Measurements from ENCODE around the gene SRRT.

Gene SRRT

DNA sequence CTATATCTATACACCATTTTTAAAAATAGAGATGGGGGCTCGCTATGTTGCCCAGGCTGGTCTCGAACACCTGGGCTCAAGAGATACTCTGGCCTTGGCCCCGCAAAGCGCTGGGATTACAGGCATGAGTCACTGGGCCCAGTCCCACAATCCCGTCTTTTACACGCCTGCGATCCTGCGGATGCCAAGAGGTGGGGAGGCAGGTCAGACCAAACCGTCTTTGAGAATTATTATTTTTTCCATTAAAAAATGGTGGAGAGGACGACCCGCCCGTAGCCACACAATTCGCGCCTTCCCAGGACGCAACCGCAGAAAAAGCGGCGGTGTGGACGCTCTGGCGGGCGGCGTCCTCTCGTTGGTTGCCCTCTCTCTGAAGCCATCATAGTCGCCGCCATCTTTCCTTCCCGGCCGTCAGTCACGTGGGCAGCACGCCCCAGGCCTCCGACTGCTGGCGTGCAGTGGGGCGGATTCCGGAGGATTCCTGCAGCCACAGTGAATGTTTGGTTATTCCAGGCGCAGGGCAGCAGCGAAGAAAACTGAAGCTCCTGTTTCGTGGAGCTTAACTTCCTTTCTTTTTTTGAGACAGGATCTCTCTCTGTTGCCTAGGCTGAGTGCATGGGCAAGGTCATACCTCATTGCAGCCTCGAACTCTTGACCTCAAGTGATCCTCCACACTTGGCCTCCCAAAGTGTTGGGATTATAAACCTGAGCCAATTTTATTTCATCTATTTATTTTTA lies 37.6 kb upstream of the SRRT start (continued):
- TF ChIP-seq, protein P1, sequence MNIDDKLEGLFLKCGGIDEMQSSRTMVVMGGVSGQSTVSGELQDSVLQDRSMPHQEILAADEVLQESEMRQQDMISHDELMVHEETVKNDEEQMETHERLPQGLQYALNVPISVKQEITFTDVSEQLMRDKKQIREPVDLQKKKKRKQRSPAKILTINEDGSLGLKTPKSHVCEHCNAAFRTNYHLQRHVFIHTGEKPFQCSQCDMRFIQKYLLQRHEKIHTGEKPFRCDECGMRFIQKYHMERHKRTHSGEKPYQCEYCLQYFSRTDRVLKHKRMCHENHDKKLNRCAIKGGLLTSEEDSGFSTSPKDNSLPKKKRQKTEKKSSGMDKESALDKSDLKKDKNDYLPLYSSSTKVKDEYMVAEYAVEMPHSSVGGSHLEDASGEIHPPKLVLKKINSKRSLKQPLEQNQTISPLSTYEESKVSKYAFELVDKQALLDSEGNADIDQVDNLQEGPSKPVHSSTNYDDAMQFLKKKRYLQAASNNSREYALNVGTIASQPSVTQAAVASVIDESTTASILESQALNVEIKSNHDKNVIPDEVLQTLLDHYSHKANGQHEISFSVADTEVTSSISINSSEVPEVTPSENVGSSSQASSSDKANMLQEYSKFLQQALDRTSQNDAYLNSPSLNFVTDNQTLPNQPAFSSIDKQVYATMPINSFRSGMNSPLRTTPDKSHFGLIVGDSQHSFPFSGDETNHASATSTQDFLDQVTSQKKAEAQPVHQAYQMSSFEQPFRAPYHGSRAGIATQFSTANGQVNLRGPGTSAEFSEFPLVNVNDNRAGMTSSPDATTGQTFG (tag by site-specific recombination; IDR thresholded peaks at IDR 0.05; ENCODE audit: borderline replicate concordance), result no peak
- TF ChIP-seq ZNF747 (tag by site-specific recombination; IDR thresholded peaks at IDR 0.05) (no peak), ZNF776 (tag by site-specific recombination; IDR thresholded peaks at IDR 0.05; ENCODE audit: borderline replicate concordance) (no peak), SP7 (tag by site-specific recombination; IDR thresholded peaks at IDR 0.05) (peak; percentile 93), SALL2 (tag by site-specific recombination; IDR thresholded peaks at IDR 0.05; ENCODE audit: borderline replicate concordance) (no peak), ZNF610 (tag by site-specific recombination; IDR thresholded peaks at IDR 0.05; ENCODE audit: borderline replicate concordance) (peak; percentile 61; the same call in 1 of the 2 replicates), ZNF292 (tag by site-specific recombination; IDR thresholded peaks at IDR 0.05; ENCODE audit: borderline replicate concordance, low read depth) (no peak), WT1 (tag by site-specific recombination; IDR thresholded peaks at IDR 0.05) (peak; percentile 68; the same call in 1 of the 2 replicates), ZXDB (tag by site-specific recombination; IDR thresholded peaks at IDR 0.05) (peak; percentile 95), ZNF416 (tag by site-specific recombination; IDR thresholded peaks at IDR 0.05) (no peak), ZNF837 (tag by site-specific recombination; IDR thresholded peaks at IDR 0.05) (no peak), ZFHX2 (tag by site-specific recombination; conservative IDR thresholded peaks at IDR 0.05) (no peak; the same call in 1 of the 2 replicates), INSM2 (tag by site-specific recombination; IDR thresholded peaks at IDR 0.05) (peak; percentile 95), ZBTB49 (tag by site-specific recombination; IDR thresholded peaks at IDR 0.05; ENCODE audit: low read depth) (no peak), ZNF704 (tag by site-specific recombination; IDR thresholded peaks at IDR 0.05) (no peak), OVOL3 (tag by site-specific recombination; IDR thresholded peaks at IDR 0.05) (peak; percentile 40; the same call in 1 of the 2 replicates), ZFP69B (tag by site-specific recombination; IDR thresholded peaks at IDR 0.05) (peak; percentile 77; the same call in 1 of the 2 replicates), ZNF214 (tag by site-specific recombination; IDR thresholded peaks at IDR 0.05; ENCODE audit: borderline replicate concordance) (no peak), TCF7L2 (IDR thresholded peaks at IDR 0.05; ENCODE audit: borderline replicate concordance, low read depth, low read length) (no peak), ZEB2 (tag by site-specific recombination; IDR thresholded peaks at IDR 0.05) (peak; percentile 89), ZNF324 (tag by site-specific recombination; IDR thresholded peaks at IDR 0.05) (peak; percentile 98)
- TF ChIP-seq, protein P2, sequence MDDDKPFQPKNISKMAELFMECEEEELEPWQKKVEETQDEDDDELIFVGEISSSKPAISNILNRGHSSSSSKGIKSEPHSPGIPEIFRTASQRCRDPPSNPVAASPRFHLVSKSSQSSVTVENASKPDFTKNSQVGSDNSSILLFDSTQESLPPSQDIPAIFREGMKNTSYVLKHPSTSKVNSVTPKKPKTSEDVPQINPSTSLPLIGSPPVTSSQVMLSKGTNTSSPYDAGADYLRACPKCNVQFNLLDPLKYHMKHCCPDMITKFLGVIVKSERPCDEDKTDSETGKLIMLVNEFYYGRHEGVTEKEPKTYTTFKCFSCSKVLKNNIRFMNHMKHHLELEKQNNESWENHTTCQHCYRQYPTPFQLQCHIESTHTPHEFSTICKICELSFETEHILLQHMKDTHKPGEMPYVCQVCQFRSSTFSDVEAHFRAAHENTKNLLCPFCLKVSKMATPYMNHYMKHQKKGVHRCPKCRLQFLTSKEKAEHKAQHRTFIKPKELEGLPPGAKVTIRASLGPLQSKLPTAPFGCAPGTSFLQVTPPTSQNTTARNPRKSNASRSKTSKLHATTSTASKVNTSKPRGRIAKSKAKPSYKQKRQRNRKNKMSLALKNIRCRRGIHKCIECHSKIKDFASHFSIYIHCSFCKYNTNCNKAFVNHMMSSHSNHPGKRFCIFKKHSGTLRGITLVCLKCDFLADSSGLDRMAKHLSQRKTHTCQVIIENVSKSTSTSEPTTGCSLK (tag by site-specific recombination; IDR thresholded peaks at IDR 0.05), result no peak
- TF ChIP-seq, protein P3, sequence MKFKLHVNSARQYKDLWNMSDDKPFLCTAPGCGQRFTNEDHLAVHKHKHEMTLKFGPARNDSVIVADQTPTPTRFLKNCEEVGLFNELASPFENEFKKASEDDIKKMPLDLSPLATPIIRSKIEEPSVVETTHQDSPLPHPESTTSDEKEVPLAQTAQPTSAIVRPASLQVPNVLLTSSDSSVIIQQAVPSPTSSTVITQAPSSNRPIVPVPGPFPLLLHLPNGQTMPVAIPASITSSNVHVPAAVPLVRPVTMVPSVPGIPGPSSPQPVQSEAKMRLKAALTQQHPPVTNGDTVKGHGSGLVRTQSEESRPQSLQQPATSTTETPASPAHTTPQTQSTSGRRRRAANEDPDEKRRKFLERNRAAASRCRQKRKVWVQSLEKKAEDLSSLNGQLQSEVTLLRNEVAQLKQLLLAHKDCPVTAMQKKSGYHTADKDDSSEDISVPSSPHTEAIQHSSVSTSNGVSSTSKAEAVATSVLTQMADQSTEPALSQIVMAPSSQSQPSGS (tag by site-specific recombination; IDR thresholded peaks at IDR 0.05; ENCODE audit: low read depth), result no peak
- TF ChIP-seq, protein P4, sequence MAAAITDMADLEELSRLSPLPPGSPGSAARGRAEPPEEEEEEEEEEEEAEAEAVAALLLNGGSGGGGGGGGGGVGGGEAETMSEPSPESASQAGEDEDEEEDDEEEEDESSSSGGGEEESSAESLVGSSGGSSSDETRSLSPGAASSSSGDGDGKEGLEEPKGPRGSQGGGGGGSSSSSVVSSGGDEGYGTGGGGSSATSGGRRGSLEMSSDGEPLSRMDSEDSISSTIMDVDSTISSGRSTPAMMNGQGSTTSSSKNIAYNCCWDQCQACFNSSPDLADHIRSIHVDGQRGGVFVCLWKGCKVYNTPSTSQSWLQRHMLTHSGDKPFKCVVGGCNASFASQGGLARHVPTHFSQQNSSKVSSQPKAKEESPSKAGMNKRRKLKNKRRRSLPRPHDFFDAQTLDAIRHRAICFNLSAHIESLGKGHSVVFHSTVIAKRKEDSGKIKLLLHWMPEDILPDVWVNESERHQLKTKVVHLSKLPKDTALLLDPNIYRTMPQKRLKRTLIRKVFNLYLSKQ (tag by site-specific recombination; IDR thresholded peaks at IDR 0.05; ENCODE audit: borderline replicate concordance), result no peak

All from HEK293 (cell line).